ENCODE data around the gene SPEG.

Gene SPEG

GRCh38 chr2:219430633-219431615, 3.7 kb upstream of the SPEG start:
- TF ChIP-seq CTCF (IDR thresholded peaks at IDR 0.05): no peak

- no peak; the same call in 1 of the 2 replicates for TF ChIP-seq CTCF (IDR thresholded peaks at IDR 0.05)
Observed at GRCh38 chr2:219433666-219434467, 776 bp upstream of the SPEG start.

- no peak for TF ChIP-seq CTCF (IDR thresholded peaks at IDR 0.05)
Observed at GRCh38 chr2:219434468-219434717, 250 bp upstream of the SPEG start.

- TF ChIP-seq CTCF (IDR thresholded peaks at IDR 0.05): no peak
Observed at GRCh38 chr2:219435701-219436100, 1.1 kb downstream of the SPEG start.

- no peak for TF ChIP-seq CTCF (IDR thresholded peaks at IDR 0.05)
Observed at GRCh38 chr2:219436491-219436890, 1.8 kb downstream of the SPEG start.

GRCh38 chr2:219437141-219437540, 2.5 kb downstream of the SPEG start:
- TF ChIP-seq CTCF (IDR thresholded peaks at IDR 0.05): no peak

- no peak for TF ChIP-seq CTCF (IDR thresholded peaks at IDR 0.05)
Observed at GRCh38 chr2:219437690-219438206, 3.1 kb downstream of the SPEG start.
